CD14-positive monocyte (primary cell): Measurements from ENCODE around the gene CAP2. TPM values are rescaled to one million over a fixed set of nuclear protein-coding genes. Genes with fewer than 3 reads are reported as not detected.

Experiments
- DNase-seq, 3 donors: peaks; one replicate each; pipeline ENCODE4 v3.0.0-alpha.2; 2011 to 2022
- H2AFZ ChIP-seq: 2 replicates; pipeline ENCODE4 v1.6.0; 2012; ENCODE audit warnings: mild to moderate bottlenecking, low read depth, low read length, inconsistent platforms; ENCODE audit not compliant: insufficient read depth, poor library complexity, severe bottlenecking
- H3K27ac ChIP-seq, 2 donors: 1 replicate in 1 of 2; 2 replicates in 1 of 2; pipeline ENCODE4 v1.5.1; 2012 to 2013; ENCODE audit warnings: low read length in 2 of 2, control low read depth in 1 of 2, inconsistent platforms in 1 of 2, low read depth in 1 of 2, mild to moderate bottlenecking in 1 of 2
- H3K27me3 ChIP-seq, 2 donors: one replicate each; pipeline versions ENCODE4 v1.6.0 to v1.6.1; 2011 to 2013; ENCODE audit warnings: low read length in 2 of 2; ENCODE audit not compliant: control insufficient read depth in 2 of 2, insufficient read depth in 2 of 2
- H3K36me3 ChIP-seq, 2 donors: replicated peaks in 1 of 2; 1 replicate in 1 of 2; 2 replicates in 1 of 2; pipeline versions ENCODE4 v1.5.1 to v1.6.1; 2012 to 2013; ENCODE audit warnings: low read length in 2 of 2, control low read depth in 1 of 2, inconsistent platforms in 1 of 2, mild to moderate bottlenecking in 1 of 2; ENCODE audit not compliant: insufficient read depth in 2 of 2, control insufficient read depth in 1 of 2
- H3K4me1 ChIP-seq, 2 donors: 1 replicate in 1 of 2; 2 replicates in 1 of 2; pipeline versions ENCODE4 v1.5.1 to v1.6.1; 2012 to 2013; ENCODE audit warnings: low read length in 2 of 2, control low read depth in 1 of 2, inconsistent platforms in 1 of 2, mild to moderate bottlenecking in 1 of 2, moderate library complexity in 1 of 2; ENCODE audit not compliant: insufficient read depth in 2 of 2, control insufficient read depth in 1 of 2
- H3K4me2 ChIP-seq: replicated peaks from 2 replicates; pipeline ENCODE3; 2012; ENCODE audit warnings: low read length, moderate library complexity, mild to moderate bottlenecking; ENCODE audit not compliant: poor library complexity, severe bottlenecking; ENCODE audit errors: extremely low read depth
- H3K4me3 ChIP-seq, 3 experiments: fragments of 200-600 bp in 1 of 3; sonication (generic) in 1 of 3; replicated peaks in 1 of 3; 1 replicate in 2 of 3; 2 replicates in 1 of 3; pipeline ENCODE4 v1.5.1; 2011 to 2013; ENCODE audit warnings: low read length in 3 of 3, mild to moderate bottlenecking in 3 of 3, control low read depth in 2 of 3, low read depth in 2 of 3, inconsistent platforms in 1 of 3, moderate library complexity in 1 of 3
- H3K79me2 ChIP-seq: 2 replicates; pipeline ENCODE4 v1.6.0; 2012; ENCODE audit warnings: mild to moderate bottlenecking, control low read depth, inconsistent platforms, low read length, moderate library complexity; ENCODE audit not compliant: insufficient read depth
- H3K9ac ChIP-seq: 2 replicates; pipeline ENCODE4 v1.6.0; 2017; ENCODE audit warnings: low read length, mild to moderate bottlenecking; ENCODE audit not compliant: insufficient read depth, poor library complexity, severe bottlenecking
- H3K9me3 ChIP-seq, 2 donors: replicated peaks in 1 of 2; 1 replicate in 1 of 2; 2 replicates in 1 of 2; pipeline versions ENCODE4 v1.5.1 to v1.6.1; 2012 to 2013; ENCODE audit warnings: low read length in 2 of 2, control low read depth in 1 of 2; ENCODE audit not compliant: control insufficient read depth in 1 of 2, insufficient read depth in 1 of 2
- H4K20me1 ChIP-seq: 2 replicates; pipeline ENCODE4 v1.6.0; 2012; ENCODE audit warnings: mild to moderate bottlenecking, low read length, control low read depth, moderate library complexity; ENCODE audit not compliant: insufficient read depth
- H3K27ac Mint-ChIP-seq, 7 donors: one replicate each; pipeline ENCODE4 v1.8.0; 2020; ENCODE audit warnings: mild to moderate bottlenecking in 7 of 7, mixed read lengths in 7 of 7, moderate library complexity in 6 of 7, inconsistent platforms in 2 of 7
- H3K27me3 Mint-ChIP-seq, 3 donors: one replicate each; pipeline ENCODE4 v1.8.0; 2021 to 2022; ENCODE audit warnings: low read depth in 3 of 3, mild to moderate bottlenecking in 3 of 3, mixed read lengths in 3 of 3, moderate library complexity in 3 of 3, inconsistent platforms in 1 of 3
- H3K36me3 Mint-ChIP-seq, 2 donors: one replicate each; pipeline ENCODE4 v1.8.0; 2020; ENCODE audit warnings: mixed read lengths in 2 of 2, inconsistent platforms in 1 of 2, mild to moderate bottlenecking in 1 of 2
- H3K4me1 Mint-ChIP-seq: one replicate; pipeline ENCODE4 v1.8.0; 2020; ENCODE audit warnings: mild to moderate bottlenecking, mixed read lengths
- H3K4me3 Mint-ChIP-seq, 2 donors: one replicate each; pipeline ENCODE4 v1.8.0; 2020; ENCODE audit warnings: mild to moderate bottlenecking in 2 of 2, mixed read lengths in 2 of 2, moderate library complexity in 1 of 2
- H3K9me3 Mint-ChIP-seq, 7 donors: one replicate each; pipeline ENCODE4 v1.8.0; 2020 to 2022; ENCODE audit warnings: mixed read lengths in 7 of 7, mild to moderate bottlenecking in 6 of 7, moderate library complexity in 6 of 7, inconsistent platforms in 2 of 7
- CTCF ChIP-seq: fragments of 200-600 bp; IDR thresholded peaks from one replicate; pipeline ENCODE4 v1.8.0; 2022; ENCODE audit warnings: antibody characterized with exemption, mild to moderate bottlenecking
- WGBS: methylation state at CpG from one replicate; pipeline ENCODE4 v1.1.5; 2013; ENCODE audit warnings: missing lambda C conversion rate; ENCODE audit not compliant: insufficient coverage; 5-methylcytosine and 5-hydroxymethylcytosine counted together
- intact Hi-C, 2 donors: fragments of 100-400 bp; cut with micrococcal nuclease; formaldehyde crosslinking; loops; one replicate each; pipeline versions ENCODE4 v1.15.0 to v1.15.1; 2023
- polyA plus RNA-seq, 3 donors: library from polyadenylated mRNA; depleted of rRNA in 1 of 3; unstranded in 2 of 3; stranded (reverse) in 1 of 3; fragments of 300-500 nt in 2 of 3; fragments of >200 nt in 1 of 3; fragmentation: Illumina TruSeq in 2 of 3; gene quantifications; 1 replicate in 2 of 3; 2 replicates in 1 of 3; pipeline ENCODE4 v1.2.3, GENCODE V29; 2012 to 2021

CAP2 gene
- polyA plus RNA-seq, 3 donors: not detected

DNA sequence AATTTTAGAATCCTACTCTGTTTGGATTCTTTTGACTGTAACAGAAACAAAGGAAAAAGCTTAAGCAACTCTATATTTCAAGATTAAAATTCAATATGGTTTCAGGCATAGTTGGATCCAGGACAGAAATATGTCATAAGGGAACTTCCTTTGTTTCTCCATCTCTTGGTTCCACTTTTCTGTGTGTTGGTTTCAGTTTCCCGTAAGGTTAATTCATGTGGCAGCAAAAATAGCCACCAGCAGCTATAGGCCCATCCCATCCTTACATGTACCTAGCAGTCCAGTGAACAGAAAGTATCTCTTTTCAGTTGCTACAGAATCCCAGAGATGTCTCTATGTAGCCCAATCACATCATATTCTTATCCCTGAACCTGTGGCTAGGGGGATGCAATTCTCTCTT is 197.9 kb downstream of the CAP2 start:
- peaks cover 0 to 4% (median 0%) of the 10 kb centered on the region in 3 donors for H3K27me3 Mint-ChIP-seq
- Histone ChIP-seq H3K4me2 (peak overlapping the region; percentile 42), H3K79me2 (no peaks in the 10 kb centered on the region), H4K20me1 (no peaks in the 10 kb centered on the region), H3K27ac (peak overlapping the region; percentile 49 to 91), H3K36me3 (no peaks in the 10 kb centered on the region), H3K9ac (peak overlapping the region; percentile 23), H3K4me3 (peak overlapping the region in 1 of 3 experiments; percentile 30), H3K9me3 (no peaks in the 10 kb centered on the region), H3K27me3 (no peaks in the 10 kb centered on the region), H2AFZ (peak overlapping the region; percentile 9), H3K4me1 (peaks cover 17 to 23% of the 10 kb centered on the region in 2 donors)
- intact Hi-C loops: no loop called here
- H3K36me3 Mint-ChIP-seq: no peaks in the 10 kb centered on the region
- peak; percentile 80 to 90 (median 87) for DNase-seq
- H3K4me3 Mint-ChIP-seq: no peak overlapping the region
- H3K4me1 Mint-ChIP-seq: peaks cover 20% of the 10 kb centered on the region
- H3K9me3 Mint-ChIP-seq: peaks cover 0 to 4% (median 0%) of the 10 kb centered on the region in 7 donors
- no peak for TF ChIP-seq CTCF
- no CpG with 5 or more reads among the region's 1 CpG for WGBS
- H3K27ac Mint-ChIP-seq: peak overlapping the region; percentile 88 to 97 (median 92)

DNA sequence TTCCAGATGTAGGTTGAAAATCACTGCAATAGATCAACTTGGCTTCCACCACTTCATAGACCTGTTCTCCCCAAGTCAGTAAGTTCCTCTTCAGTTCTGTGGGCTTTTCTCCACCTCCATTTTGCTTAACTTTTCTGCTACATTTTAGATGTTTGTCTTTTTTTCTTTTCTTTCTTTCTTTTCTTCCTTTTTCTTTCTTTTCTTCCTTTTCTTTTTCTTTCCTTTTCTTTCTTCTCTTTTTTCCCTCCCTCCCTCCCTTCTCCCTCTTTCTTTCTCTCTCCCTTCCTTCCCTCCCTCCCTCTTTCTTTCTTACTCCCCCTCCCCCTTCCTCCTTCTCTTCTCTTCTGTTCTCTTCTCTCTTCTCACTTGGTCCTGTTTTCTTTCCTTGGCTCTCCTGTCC is 199.9 kb downstream of the CAP2 start:
- Histone ChIP-seq H3K27me3 (no peaks in the 10 kb centered on the region), H3K4me3 (no peak overlapping the region), H3K79me2 (no peaks in the 10 kb centered on the region), H3K36me3 (no peaks in the 10 kb centered on the region), H3K9me3 (no peaks in the 10 kb centered on the region), H3K4me1 (peaks cover 17 to 19% of the 10 kb centered on the region in 2 donors), H2AFZ (peak overlapping the region; percentile 17), H3K9ac (no peak overlapping the region), H4K20me1 (no peaks in the 10 kb centered on the region), H3K4me2 (no peak overlapping the region), H3K27ac (no peak overlapping the region)
- Mint-ChIP-seq H3K9me3 (peaks cover 0 to 4% (median 0%) of the 10 kb centered on the region in 7 donors), H3K36me3 (no peaks in the 10 kb centered on the region), H3K27ac (peak overlapping the region in 1 of 7 donors; percentile 70), H3K27me3 (peaks cover 0 to 4% (median 0%) of the 10 kb centered on the region in 3 donors), H3K4me3 (no peak overlapping the region), H3K4me1 (peaks cover 17% of the 10 kb centered on the region)
- intact Hi-C loops: no loop called here
- DNase-seq: no peak
- TF ChIP-seq CTCF: no peak
